ELF-1 (cell line): ENCODE measurements around the gene MYH2.

Experiments used
- DNase-seq: peaks from one replicate; pipeline ENCODE4 v3.0.0-alpha.2; 2016; ENCODE audit warnings: low read depth, low spot score

MYH2 gene

GRCh38 chr17:10516065-10516464 lies 33.4 kb downstream of the MYH2 start:
- no peak for DNase-seq

- DNase-seq, result no peak
These were observed 36.0 kb downstream of the MYH2 start for GRCh38 chr17:10513299-10514067.

GRCh38 chr17:10512856-10513255 lies 36.6 kb downstream of the MYH2 start:
- DNase-seq, result no peak

GRCh38 chr17:10499950-10500349 lies 49.5 kb downstream of the MYH2 start:
- DNase-seq, result no peak

- DNase-seq, result no peak
These were observed 57.5 kb downstream of the MYH2 start for GRCh38 chr17:10492004-10492403.

- DNase-seq, result no peak
These were observed 67.2 kb downstream of the MYH2 start for GRCh38 chr17:10482252-10482651.

- no peak for DNase-seq
These were observed 71.8 kb downstream of the MYH2 start for GRCh38 chr17:10477701-10478100.

- DNase-seq, result no peak
These were observed 74.9 kb downstream of the MYH2 start for GRCh38 chr17:10474536-10474935.

GRCh38 chr17:10471858-10472257 lies 77.6 kb downstream of the MYH2 start:
- no peak for DNase-seq
